ENCODE data around the gene TSPYL2.

Gene TSPYL2

GRCh38 chrX:53077207-53078197 lies 4.7 kb upstream of the TSPYL2 start:
- Histone ChIP-seq H3K27me3 (ENCODE audit: control insufficient read depth, insufficient read depth, low read length) (no peaks in the 10 kb centered on the region), H3K79me2 (no peaks in the 10 kb centered on the region), H2AFZ (no peak overlapping the region), H3K4me3 (ENCODE audit: low read depth, low read length) (no peak overlapping the region), H3K9ac (no peak overlapping the region), H3K4me2 (ENCODE audit: low read length) (no peak overlapping the region), H3K9me3 (ENCODE audit: control insufficient read depth, low read length) (no peaks in the 10 kb centered on the region), H3K36me3 (ENCODE audit: control insufficient read depth, insufficient read depth, low read length) (no peaks in the 10 kb centered on the region), H3K4me1 (no peaks in the 10 kb centered on the region), H3K27ac (no peak overlapping the region)
- TF ChIP-seq, protein P1, sequence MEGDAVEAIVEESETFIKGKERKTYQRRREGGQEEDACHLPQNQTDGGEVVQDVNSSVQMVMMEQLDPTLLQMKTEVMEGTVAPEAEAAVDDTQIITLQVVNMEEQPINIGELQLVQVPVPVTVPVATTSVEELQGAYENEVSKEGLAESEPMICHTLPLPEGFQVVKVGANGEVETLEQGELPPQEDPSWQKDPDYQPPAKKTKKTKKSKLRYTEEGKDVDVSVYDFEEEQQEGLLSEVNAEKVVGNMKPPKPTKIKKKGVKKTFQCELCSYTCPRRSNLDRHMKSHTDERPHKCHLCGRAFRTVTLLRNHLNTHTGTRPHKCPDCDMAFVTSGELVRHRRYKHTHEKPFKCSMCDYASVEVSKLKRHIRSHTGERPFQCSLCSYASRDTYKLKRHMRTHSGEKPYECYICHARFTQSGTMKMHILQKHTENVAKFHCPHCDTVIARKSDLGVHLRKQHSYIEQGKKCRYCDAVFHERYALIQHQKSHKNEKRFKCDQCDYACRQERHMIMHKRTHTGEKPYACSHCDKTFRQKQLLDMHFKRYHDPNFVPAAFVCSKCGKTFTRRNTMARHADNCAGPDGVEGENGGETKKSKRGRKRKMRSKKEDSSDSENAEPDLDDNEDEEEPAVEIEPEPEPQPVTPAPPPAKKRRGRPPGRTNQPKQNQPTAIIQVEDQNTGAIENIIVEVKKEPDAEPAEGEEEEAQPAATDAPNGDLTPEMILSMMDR (IDR thresholded peaks at IDR 0.05): no peak

- H3K27me3 ChIP-seq (ENCODE audit: control insufficient read depth, insufficient read depth, low read length): no peaks in the 10 kb centered on the region
- H3K27ac ChIP-seq: no peak overlapping the region
- H3K79me2 ChIP-seq: peaks cover 2% of the 10 kb centered on the region
- TF ChIP-seq, protein P1 (IDR thresholded peaks at IDR 0.05): no peak
- H2AFZ ChIP-seq: no peak overlapping the region
- H3K4me2 ChIP-seq (ENCODE audit: low read length): no peak overlapping the region
- H3K4me3 ChIP-seq (ENCODE audit: low read depth, low read length): no peak overlapping the region
- no peaks in the 10 kb centered on the region for H3K36me3 ChIP-seq (ENCODE audit: control insufficient read depth, insufficient read depth, low read length)
- H3K4me1 ChIP-seq: no peaks in the 10 kb centered on the region
- H3K9me3 ChIP-seq (ENCODE audit: control insufficient read depth, low read length): no peaks in the 10 kb centered on the region
- H3K9ac ChIP-seq: no peak overlapping the region
Observed at GRCh38 chrX:53078943-53079342, 3.2 kb upstream of the TSPYL2 start.

GRCh38 chrX:53080628-53081580 lies 1.3 kb upstream of the TSPYL2 start:
- TF ChIP-seq, protein P1 (IDR thresholded peaks at IDR 0.05): no peak
- Histone ChIP-seq H3K9me3 (ENCODE audit: control insufficient read depth, low read length) (no peaks in the 10 kb centered on the region), H3K27me3 (ENCODE audit: control insufficient read depth, insufficient read depth, low read length) (no peaks in the 10 kb centered on the region), H3K4me3 (ENCODE audit: low read depth, low read length) (no peak overlapping the region), H3K79me2 (peaks cover 2% of the 10 kb centered on the region), H3K4me1 (peaks cover 3% of the 10 kb centered on the region), H2AFZ (peak overlapping the region; percentile 68), H3K9ac (no peak overlapping the region), H3K27ac (peak overlapping the region; percentile 63), H3K36me3 (ENCODE audit: control insufficient read depth, insufficient read depth, low read length) (no peaks in the 10 kb centered on the region), H3K4me2 (ENCODE audit: low read length) (no peak overlapping the region)

GRCh38 chrX:53082773-53083616 lies 828 bp downstream of the TSPYL2 start:
- Histone ChIP-seq H3K9ac (peak overlapping the region; percentile 91), H3K27ac (peak overlapping the region; percentile 93), H3K4me1 (peaks cover 7% of the 10 kb centered on the region), H3K9me3 (ENCODE audit: control insufficient read depth, low read length) (no peaks in the 10 kb centered on the region), H3K27me3 (ENCODE audit: control insufficient read depth, insufficient read depth, low read length) (no peaks in the 10 kb centered on the region), H3K4me2 (ENCODE audit: low read length) (peak overlapping the region; percentile 79), H3K79me2 (peaks cover 2% of the 10 kb centered on the region), H3K36me3 (ENCODE audit: control insufficient read depth, insufficient read depth, low read length) (no peaks in the 10 kb centered on the region), H2AFZ (peak overlapping the region; percentile 42), H3K4me3 (ENCODE audit: low read depth, low read length) (peak overlapping the region; percentile 73)
- TF ChIP-seq, protein P1 (IDR thresholded peaks at IDR 0.05): no peak

Data from parathyroid adenoma (tissue), 2 donors.